HG03175 (cell line): ENCODE data around the gene CTTNBP2NL.

Experiments used
- ATAC-seq: cut with Tn5 transposase; IDR thresholded peaks from one replicate; pipeline ENCODE4 v1.9.1; 2021; ENCODE audit warnings: mild to moderate bottlenecking, moderate library complexity; ENCODE audit not compliant: unreplicated experiment

Gene CTTNBP2NL

GRCh38 chr1:112395821-112396652 is at the start of gene CTTNBP2NL:
TSS of gene CTTNBP2NL (plus strand) at chr1:112396214. CDS start at chr1:112416166, 19,952 bp downstream.
- ATAC-seq = peak; percentile 80

GRCh38 chr1:112346801-112347350 is 49.1 kb upstream of the CTTNBP2NL start:
- no peak for ATAC-seq

GRCh38 chr1:112356765-112357164 is 39.2 kb upstream of the CTTNBP2NL start:
- ATAC-seq = no peak

- no peak for ATAC-seq
Observed at GRCh38 chr1:112357467-112357866, 38.5 kb upstream of the CTTNBP2NL start.

- ATAC-seq = no peak
Observed at GRCh38 chr1:112358061-112358770, 37.8 kb upstream of the CTTNBP2NL start.

- ATAC-seq = peak; percentile 56
Observed at GRCh38 chr1:112358798-112359408, 37.1 kb upstream of the CTTNBP2NL start.

GRCh38 chr1:112359961-112360767 is 35.9 kb upstream of the CTTNBP2NL start:
- no peak for ATAC-seq

GRCh38 chr1:112363636-112364035 is 32.4 kb upstream of the CTTNBP2NL start:
- no peak for ATAC-seq

- ATAC-seq = no peak
Observed at GRCh38 chr1:112368198-112368597, 27.8 kb upstream of the CTTNBP2NL start.

GRCh38 chr1:112369392-112370285 is 26.4 kb upstream of the CTTNBP2NL start:
- ATAC-seq = peak; percentile 92

GRCh38 chr1:112370996-112371395 is 25.0 kb upstream of the CTTNBP2NL start:
- no peak for ATAC-seq

- no peak for ATAC-seq
Observed at GRCh38 chr1:112371775-112372174, 24.2 kb upstream of the CTTNBP2NL start.

GRCh38 chr1:112373806-112374205 is 22.2 kb upstream of the CTTNBP2NL start:
- ATAC-seq = no peak

GRCh38 chr1:112375701-112376100 is 20.3 kb upstream of the CTTNBP2NL start:
- ATAC-seq = no peak

- no peak for ATAC-seq
Observed at GRCh38 chr1:112380356-112380755, 15.7 kb upstream of the CTTNBP2NL start.

- ATAC-seq = no peak
Observed at GRCh38 chr1:112381324-112382076, 14.5 kb upstream of the CTTNBP2NL start.

GRCh38 chr1:112383759-112384370 is 12.1 kb upstream of the CTTNBP2NL start:
- ATAC-seq = no peak

- ATAC-seq = no peak
Observed at GRCh38 chr1:112386024-112386723, 9.8 kb upstream of the CTTNBP2NL start.
